CD4-positive, CD25-positive, alpha-beta regulatory T cell (primary cell): ENCODE measurements around the gene LCORL. TPM values are rescaled to one million over a fixed set of nuclear protein-coding genes. Genes with fewer than 3 reads are reported as not detected.

Experiments used
- ATAC-seq, 2 donors: fragments of 150-1000 bp; cut with Tn5 transposase; one replicate each; pipeline ENCODE4 v1.10.0; 2021; ENCODE audit warnings: low read depth in 2 of 2, moderate number of reproducible peaks in 2 of 2, moderate library complexity in 1 of 2
- DNase-seq, 3 donors: peaks; one replicate each; pipeline versions ENCODE4 v3.0.0 to v3.0.0-alpha.2; 2012 to 2022; ENCODE audit warnings: mixed read lengths in 1 of 3
- H3K27ac ChIP-seq: one replicate; pipeline ENCODE4 v1.7.0; 2013; ENCODE audit warnings: mild to moderate bottlenecking, low read length; ENCODE audit not compliant: insufficient read depth, poor library complexity, severe bottlenecking
- H3K27me3 ChIP-seq: one replicate; pipeline ENCODE4 v1.7.0; 2013; ENCODE audit warnings: low read length; ENCODE audit not compliant: control insufficient read depth, insufficient read depth
- H3K36me3 ChIP-seq: one replicate; pipeline ENCODE4 v1.7.0; 2013; ENCODE audit warnings: mild to moderate bottlenecking, low read length, moderate library complexity; ENCODE audit not compliant: control insufficient read depth, insufficient read depth
- H3K4me1 ChIP-seq: 2 replicates; pipeline ENCODE4 v1.7.0; 2013; ENCODE audit warnings: mild to moderate bottlenecking, low read length; ENCODE audit not compliant: insufficient read depth, control insufficient read depth, poor library complexity, severe bottlenecking
- H3K4me3 ChIP-seq: one replicate; pipeline ENCODE4 v1.7.0; 2013; ENCODE audit warnings: low read depth, mild to moderate bottlenecking, low read length, moderate library complexity
- H3K9me3 ChIP-seq, 2 experiments: 1 replicate in 1 of 2; 2 replicates in 1 of 2; pipeline ENCODE4 v1.7.0; 2013; ENCODE audit warnings: low read length in 2 of 2, mild to moderate bottlenecking in 1 of 2, moderate library complexity in 1 of 2; ENCODE audit not compliant: control insufficient read depth in 2 of 2
- H3K27ac Mint-ChIP-seq, 3 donors: one replicate each; pipeline ENCODE4 v1.8.0; 2020 to 2022; ENCODE audit warnings: mild to moderate bottlenecking in 3 of 3, mixed read lengths in 3 of 3, moderate library complexity in 2 of 3
- H3K27me3 Mint-ChIP-seq: one replicate; pipeline ENCODE4 v1.8.0; 2022; ENCODE audit warnings: mild to moderate bottlenecking, mixed read lengths
- H3K36me3 Mint-ChIP-seq: one replicate; pipeline ENCODE4 v1.8.0; 2020; ENCODE audit warnings: mixed read lengths
- H3K4me1 Mint-ChIP-seq, 4 donors: one replicate each; pipeline ENCODE4 v1.8.0; 2020 to 2022; ENCODE audit warnings: mixed read lengths in 4 of 4, mild to moderate bottlenecking in 1 of 4
- H3K4me3 Mint-ChIP-seq, 4 donors: one replicate each; pipeline ENCODE4 v1.8.0; 2020 to 2022; ENCODE audit warnings: mild to moderate bottlenecking in 4 of 4, mixed read lengths in 4 of 4, moderate library complexity in 3 of 4
- H3K9me3 Mint-ChIP-seq, 7 donors: one replicate each; pipeline ENCODE4 v1.8.0; 2020 to 2022; ENCODE audit warnings: mixed read lengths in 7 of 7, mild to moderate bottlenecking in 3 of 7, moderate library complexity in 2 of 7
- polyA plus RNA-seq, 4 donors: library from polyadenylated mRNA; unstranded; fragments of 300-500 nt; fragmentation: Illumina TruSeq; gene quantifications; one replicate each; pipeline ENCODE4 v1.2.3, GENCODE V29; 2021
- total RNA-seq: library from RNA; stranded (reverse); gene quantifications from one replicate; pipeline ENCODE4 v1.2.3, GENCODE V29; 2022

The LCORL gene
- total and polyA plus RNA-seq, 5 donors from 2014 or later: 7.0 to 15.6 (median 11.3) TPM

DNA sequence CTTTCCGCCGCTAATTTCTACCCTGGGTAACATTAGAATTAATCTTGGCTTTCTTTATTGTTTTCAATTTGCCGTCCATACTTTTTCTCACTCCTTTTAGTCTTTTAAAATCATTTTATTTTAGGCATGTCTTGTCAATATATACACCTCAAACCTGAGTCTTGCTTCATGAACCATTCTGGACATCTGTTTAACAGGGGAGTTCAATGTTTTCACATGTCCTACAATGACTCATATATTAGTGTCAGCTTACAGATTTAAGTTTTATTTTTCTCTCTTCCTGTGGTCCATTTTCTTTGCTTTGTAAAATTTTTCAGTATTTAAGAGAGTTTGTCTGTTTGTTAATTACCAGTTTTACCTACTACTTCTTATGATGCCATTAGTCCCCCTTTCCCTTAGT, 89.5 kb downstream of the LCORL start:
- Histone ChIP-seq H3K4me3 (no peak overlapping the region), H3K9me3 (no peaks in the 10 kb centered on the region), H3K27ac (no peak overlapping the region), H3K4me1 (no peaks in the 10 kb centered on the region), H3K27me3 (no peaks in the 10 kb centered on the region), H3K36me3 (peaks cover 2% of the 10 kb centered on the region)
- Mint-ChIP-seq H3K36me3 (peaks cover 43% of the 10 kb centered on the region), H3K27me3 (no peaks in the 10 kb centered on the region), H3K4me3 (no peak overlapping the region), H3K27ac (no peak overlapping the region), H3K9me3 (peaks cover 0 to 23% (median 5%) of the 10 kb centered on the region in 7 donors), H3K4me1 (peaks cover 0 to 7% (median 4%) of the 10 kb centered on the region in 4 donors)
- ATAC-seq (no peak), DNase-seq (no peak)

GRCh38 chr4:17930256-17930655, 91.3 kb downstream of the LCORL start:
- Mint-ChIP-seq H3K36me3 (peaks cover 35% of the 10 kb centered on the region), H3K4me3 (no peak overlapping the region), H3K27ac (no peak overlapping the region)

DNA sequence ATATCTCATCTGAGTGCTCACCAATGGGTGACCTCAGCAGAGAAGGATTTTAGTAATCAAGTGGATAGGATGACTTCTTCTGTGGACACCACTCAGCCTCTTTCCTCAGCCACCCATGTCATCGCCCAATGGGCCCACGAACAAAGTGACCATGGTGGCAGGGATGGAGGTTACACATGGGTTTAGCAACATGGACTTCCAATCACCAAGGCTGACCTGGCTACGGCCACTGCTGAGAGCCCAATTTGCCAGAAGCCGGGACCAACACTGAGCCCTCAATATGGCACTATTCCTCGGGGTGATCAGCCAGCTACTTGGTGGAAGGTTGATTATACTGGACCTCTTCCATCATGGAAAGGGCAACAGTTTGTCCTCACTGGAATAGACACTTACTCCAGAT, 97.4 kb downstream of the LCORL start:
- H3K27ac ChIP-seq: no peak overlapping the region
- Mint-ChIP-seq H3K27ac (no peak overlapping the region), H3K27me3 (no peaks in the 10 kb centered on the region), H3K9me3 (peaks cover 0 to 4% (median 2%) of the 10 kb centered on the region in 7 donors), H3K4me1 (peaks cover 0 to 7% (median 0%) of the 10 kb centered on the region in 4 donors), H3K4me3 (no peak overlapping the region), H3K36me3 (peaks cover 20% of the 10 kb centered on the region)
- no peak overlapping the region for H3K4me3 ChIP-seq
- H3K4me1 ChIP-seq: no peaks in the 10 kb centered on the region
- H3K27me3 ChIP-seq: no peaks in the 10 kb centered on the region
- no peaks in the 10 kb centered on the region for H3K9me3 ChIP-seq
- ATAC-seq (no peak), DNase-seq (no peak)
- H3K36me3 ChIP-seq: peaks cover 2% of the 10 kb centered on the region

More at GRCh38 chr4:17930256-17930655, 91.3 kb downstream of the LCORL start:
- no peak overlapping the region for H3K4me3 ChIP-seq
- Mint-ChIP-seq H3K4me1 (peaks cover 0 to 7% (median 2%) of the 10 kb centered on the region in 4 donors), H3K9me3 (peaks cover 0 to 20% (median 5%) of the 10 kb centered on the region in 7 donors), H3K27me3 (no peaks in the 10 kb centered on the region)
- no peak overlapping the region for H3K27ac ChIP-seq
- H3K4me1 ChIP-seq: no peaks in the 10 kb centered on the region
- no peak for DNase-seq
- H3K27me3 ChIP-seq: no peaks in the 10 kb centered on the region
- H3K9me3 ChIP-seq: no peaks in the 10 kb centered on the region
- no peak for ATAC-seq
- peaks cover 2% of the 10 kb centered on the region for H3K36me3 ChIP-seq

DNA sequence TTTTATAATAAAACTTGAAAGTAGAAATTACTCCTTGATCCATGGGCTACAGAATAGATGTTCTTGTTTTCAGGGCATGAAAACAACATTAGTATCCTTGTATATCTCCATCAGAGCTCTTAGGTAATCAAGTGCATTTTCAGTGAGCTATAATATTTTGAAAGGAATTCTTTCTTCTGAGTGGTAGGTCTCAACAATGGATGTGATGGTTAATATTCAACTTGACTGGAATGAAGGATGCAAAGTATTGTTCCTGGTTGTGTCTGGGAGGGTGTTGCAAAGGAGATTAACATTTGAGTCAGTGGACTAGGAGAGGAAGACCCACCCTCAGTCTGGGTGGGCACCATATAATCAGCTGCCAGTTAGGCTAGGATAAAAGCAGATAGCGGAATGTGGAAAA, 100.1 kb downstream of the LCORL start:
- Histone ChIP-seq H3K36me3 (no peaks in the 10 kb centered on the region), H3K9me3 (no peaks in the 10 kb centered on the region), H3K27me3 (no peaks in the 10 kb centered on the region), H3K4me3 (no peak overlapping the region), H3K27ac (no peak overlapping the region), H3K4me1 (no peaks in the 10 kb centered on the region)
- H3K27me3 Mint-ChIP-seq: no peaks in the 10 kb centered on the region
- H3K27ac Mint-ChIP-seq: no peak overlapping the region
- peaks cover 0 to 10% (median 0%) of the 10 kb centered on the region in 7 donors for H3K9me3 Mint-ChIP-seq
- H3K4me3 Mint-ChIP-seq: no peak overlapping the region
- ATAC-seq (no peak), DNase-seq (no peak)
- H3K36me3 Mint-ChIP-seq: peaks cover 28% of the 10 kb centered on the region
- H3K4me1 Mint-ChIP-seq: peaks cover 0 to 6% (median 0%) of the 10 kb centered on the region in 4 donors

DNA sequence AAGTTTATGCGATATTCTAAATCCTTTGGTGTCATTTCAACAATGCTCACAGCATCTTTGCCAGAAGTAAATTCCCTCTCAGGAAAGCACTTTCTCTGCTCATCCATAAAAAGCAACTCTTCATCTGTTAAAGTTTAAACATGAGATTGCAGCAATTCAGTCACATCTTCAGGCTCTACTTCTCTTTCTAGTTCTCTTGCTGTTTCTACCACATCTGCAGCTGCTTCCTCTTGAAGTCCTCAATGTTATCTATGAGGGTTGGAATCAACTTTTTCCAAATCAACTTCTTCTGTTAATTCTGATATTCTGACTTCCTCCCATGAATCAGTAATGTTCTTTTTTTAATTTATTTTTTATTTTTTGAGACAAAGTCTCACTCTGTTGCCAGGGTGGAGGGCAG, 100.9 kb downstream of the LCORL start:
- no peak overlapping the region for H3K27ac Mint-ChIP-seq
- Histone ChIP-seq H3K27me3 (no peaks in the 10 kb centered on the region), H3K27ac (no peak overlapping the region), H3K36me3 (no peaks in the 10 kb centered on the region), H3K9me3 (no peaks in the 10 kb centered on the region), H3K4me3 (no peak overlapping the region), H3K4me1 (no peaks in the 10 kb centered on the region)
- peaks cover 0 to 10% (median under 1%) of the 10 kb centered on the region in 4 donors for H3K4me1 Mint-ChIP-seq
- peaks cover 25% of the 10 kb centered on the region for H3K36me3 Mint-ChIP-seq
- H3K4me3 Mint-ChIP-seq: no peak overlapping the region
- H3K9me3 Mint-ChIP-seq: peaks cover 0 to 10% (median 0%) of the 10 kb centered on the region in 7 donors
- ATAC-seq (no peak), DNase-seq (no peak)
- no peaks in the 10 kb centered on the region for H3K27me3 Mint-ChIP-seq

- H3K4me3 ChIP-seq: no peak overlapping the region
- no peak overlapping the region for H3K27ac ChIP-seq
- Mint-ChIP-seq H3K27me3 (no peaks in the 10 kb centered on the region), H3K36me3 (peaks cover 37% of the 10 kb centered on the region), H3K4me1 (peaks cover 0 to 7% (median 4%) of the 10 kb centered on the region in 4 donors), H3K9me3 (peaks cover 0 to 5% (median 0%) of the 10 kb centered on the region in 7 donors), H3K27ac (peak overlapping the region in 1 of 3 donors; percentile 5), H3K4me3 (no peak overlapping the region)
- DNase-seq: no peak
- H3K36me3 ChIP-seq: no peaks in the 10 kb centered on the region
- H3K27me3 ChIP-seq: no peaks in the 10 kb centered on the region
- H3K9me3 ChIP-seq: no peaks in the 10 kb centered on the region
- no peaks in the 10 kb centered on the region for H3K4me1 ChIP-seq
- ATAC-seq: no peak
Measured at GRCh38 chr4:17915439-17915838, 106.1 kb downstream of the LCORL start.

DNA sequence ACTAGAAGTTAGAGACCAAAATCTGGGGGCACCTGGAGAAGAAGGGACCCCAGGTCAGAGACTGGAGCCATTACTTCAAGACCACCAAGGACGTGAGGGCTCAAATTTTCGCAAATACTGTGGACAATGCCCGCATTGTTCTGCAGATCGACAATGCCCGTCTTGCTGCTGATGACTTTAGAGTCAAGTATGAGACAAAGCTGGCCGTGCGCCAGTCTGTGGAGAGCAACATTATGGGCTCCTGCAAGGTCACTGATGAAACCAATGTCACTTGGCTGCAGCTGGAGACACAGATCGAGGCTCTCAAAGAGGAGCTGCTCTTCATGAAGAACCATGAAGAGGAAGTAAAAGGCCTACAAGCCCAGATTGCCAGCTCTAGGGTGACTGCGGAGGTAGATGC, 109.5 kb downstream of the LCORL start:
- no peak overlapping the region for H3K4me3 Mint-ChIP-seq
- no peaks in the 10 kb centered on the region for H3K9me3 Mint-ChIP-seq
- ATAC-seq (no peak), DNase-seq (no peak)
- Histone ChIP-seq H3K27me3 (no peaks in the 10 kb centered on the region), H3K9me3 (no peaks in the 10 kb centered on the region), H3K4me3 (no peak overlapping the region), H3K36me3 (no peaks in the 10 kb centered on the region), H3K27ac (no peak overlapping the region), H3K4me1 (no peaks in the 10 kb centered on the region)
- peaks cover 2 to 5% (median 4%) of the 10 kb centered on the region in 4 donors for H3K4me1 Mint-ChIP-seq
- no peak overlapping the region for H3K27ac Mint-ChIP-seq
- H3K27me3 Mint-ChIP-seq: no peaks in the 10 kb centered on the region
- H3K36me3 Mint-ChIP-seq: peaks cover 28% of the 10 kb centered on the region

GRCh38 chr4:17911608-17912007, 109.9 kb downstream of the LCORL start:
- DNase-seq: no peak
- ATAC-seq: no peak
- Mint-ChIP-seq H3K9me3 (no peaks in the 10 kb centered on the region), H3K36me3 (peaks cover 30% of the 10 kb centered on the region), H3K4me3 (no peak overlapping the region), H3K27me3 (no peaks in the 10 kb centered on the region), H3K27ac (no peak overlapping the region), H3K4me1 (peaks cover 3 to 5% (median 5%) of the 10 kb centered on the region in 4 donors)
- Histone ChIP-seq H3K27me3 (no peaks in the 10 kb centered on the region), H3K4me1 (no peaks in the 10 kb centered on the region), H3K4me3 (no peak overlapping the region), H3K36me3 (no peaks in the 10 kb centered on the region), H3K9me3 (no peaks in the 10 kb centered on the region), H3K27ac (no peak overlapping the region)
